GM18873 (cell line): ENCODE data around the gene SLC8B1.
"Not testable (repeated sequence)": the region's sequence is repeated elsewhere in the genome, so short reads cannot be mapped to it uniquely, and the experiment has no call there.

Experiments used
- ATAC-seq: cut with Tn5 transposase; IDR thresholded peaks from one replicate; pipeline ENCODE4 v1.9.1; 2021; ENCODE audit warnings: mild to moderate bottlenecking, moderate library complexity, moderate number of reproducible peaks; ENCODE audit not compliant: unreplicated experiment, low FRiP score

The SLC8B1 gene

GRCh38 chr12:113358381-113359132 lies 23.6 kb upstream of the SLC8B1 start, which contains the start of gene PLBD2:
Gene PLBD2 (plus strand): TSS chr12:113358587. CDS start chr12:113358601, 14 bp downstream.
- peak; percentile 75 for ATAC-seq

GRCh38 chr12:113354192-113354591 lies 19.3 kb upstream of the SLC8B1 start:
- ATAC-seq, result not testable (repeated sequence)

DNA sequence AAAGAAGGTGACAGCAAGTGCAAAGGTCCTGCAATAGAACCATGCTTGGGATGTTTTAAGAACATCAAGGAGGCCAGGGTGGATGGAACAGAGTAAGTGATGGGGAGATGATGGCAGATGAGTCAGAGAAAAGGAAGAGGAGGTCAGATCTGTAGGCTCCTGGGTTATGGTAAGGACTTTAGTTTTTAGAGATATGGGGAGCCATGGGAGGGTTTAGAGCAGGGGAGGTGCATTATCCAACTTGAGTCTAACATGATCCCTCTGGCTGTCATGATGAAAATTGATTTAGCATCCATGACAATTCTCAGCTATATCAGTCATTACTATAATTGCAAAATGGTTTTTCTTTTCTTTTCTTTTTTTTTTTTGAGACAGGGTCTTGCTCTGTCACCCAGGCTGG lies 16.2 kb upstream of the SLC8B1 start:
- no peak for ATAC-seq

DNA sequence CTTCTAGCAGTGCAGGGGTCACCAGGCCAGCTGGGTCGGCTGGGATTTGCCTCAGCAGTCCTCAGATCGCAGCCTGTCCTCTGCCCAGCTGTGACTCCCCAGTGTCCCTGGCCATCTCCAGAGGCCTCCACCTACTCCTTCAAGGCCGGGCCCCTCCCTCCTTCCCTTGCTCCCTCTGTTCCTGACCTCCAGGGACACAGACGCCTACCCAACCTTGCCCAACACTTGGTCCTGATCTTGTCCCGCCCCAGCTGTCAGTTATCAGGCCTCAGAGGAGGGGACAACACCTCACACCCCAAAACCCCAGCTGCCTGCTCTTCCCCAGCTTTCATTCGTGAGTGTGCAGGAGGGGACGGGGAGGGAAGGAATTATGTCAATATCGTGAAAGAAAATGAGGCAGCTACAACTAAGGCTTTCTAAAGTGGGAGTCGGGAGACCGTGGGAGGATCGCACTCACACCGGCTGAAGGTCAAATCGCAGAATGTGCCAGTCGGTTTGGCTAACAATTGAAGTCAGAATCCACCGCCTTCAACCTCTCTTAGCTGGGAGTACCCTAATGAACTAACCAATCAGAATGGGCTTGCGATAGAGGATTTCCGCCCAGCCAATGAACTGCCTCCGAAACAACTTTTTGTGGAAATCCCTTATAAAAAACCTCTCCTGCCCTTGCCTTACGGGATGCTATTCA lies 14.1 kb upstream of the SLC8B1 start:
- ATAC-seq, result no peak

DNA sequence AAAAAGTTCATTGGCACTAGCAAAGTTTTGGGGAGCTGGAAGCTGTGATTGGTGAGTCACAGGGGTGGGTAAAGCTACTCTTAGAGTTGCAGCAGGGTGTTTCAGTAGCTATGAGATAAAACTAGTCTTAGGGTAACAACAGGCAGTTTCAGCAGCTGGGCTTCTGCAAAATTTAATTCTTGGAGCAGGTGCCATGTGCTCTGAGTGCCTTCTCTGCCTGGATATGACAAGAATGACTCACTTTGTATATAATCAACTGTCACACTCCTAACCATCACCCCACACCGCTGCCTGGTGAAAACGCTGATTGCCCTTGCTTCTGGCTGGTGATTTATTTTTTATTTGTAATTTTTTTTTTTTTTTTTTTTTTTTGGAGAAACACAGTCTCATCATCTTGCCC lies 13.0 kb upstream of the SLC8B1 start:
- no peak for ATAC-seq

GRCh38 chr12:113347107-113347506 lies 12.2 kb upstream of the SLC8B1 start:
- no peak for ATAC-seq

GRCh38 chr12:113346353-113346752 lies 11.4 kb upstream of the SLC8B1 start:
- no peak for ATAC-seq

- ATAC-seq, result no peak
Observed at GRCh38 chr12:113345318-113345717, 10.4 kb upstream of the SLC8B1 start.

- ATAC-seq, result no peak
Observed at GRCh38 chr12:113341535-113341934, 6.6 kb upstream of the SLC8B1 start.

DNA sequence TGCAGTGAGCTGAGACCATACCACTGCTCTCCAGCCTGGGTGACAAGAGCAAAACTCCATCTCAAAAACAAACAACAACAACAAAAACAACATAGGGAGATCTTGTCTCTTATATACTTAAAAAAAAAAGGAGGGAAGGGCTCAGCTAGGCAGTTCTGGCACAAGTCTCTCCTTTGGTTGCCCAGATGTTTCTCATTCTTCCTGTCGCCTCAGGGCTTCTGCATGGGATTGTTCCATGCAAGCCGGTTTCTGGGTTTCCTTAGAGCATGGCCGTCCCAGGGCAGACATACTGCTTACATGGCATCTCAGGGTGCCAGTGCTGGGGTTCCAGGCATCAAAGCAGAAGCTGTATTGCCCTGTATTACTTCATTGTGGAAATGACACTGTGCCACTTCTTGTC lies 5.2 kb upstream of the SLC8B1 start:
- no peak for ATAC-seq

DNA sequence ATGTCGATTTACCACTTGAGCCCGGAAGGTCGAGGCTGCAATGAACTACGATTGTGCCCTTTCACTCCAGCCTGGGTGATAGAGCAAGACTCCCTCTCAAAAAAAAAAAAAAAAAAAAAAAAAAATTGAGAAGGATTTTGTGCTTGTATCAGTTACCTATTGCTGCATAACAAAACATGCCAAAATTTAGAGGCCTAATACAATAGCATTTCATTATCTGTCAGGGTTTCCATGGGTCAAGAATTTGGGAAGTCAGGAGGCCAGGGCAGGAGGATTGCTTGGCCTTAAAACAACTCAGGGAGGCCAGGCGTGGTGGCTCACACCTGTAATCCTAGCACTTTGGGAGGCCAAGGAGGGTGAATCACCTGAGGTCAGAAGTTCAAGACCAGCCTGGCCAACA lies 4.6 kb upstream of the SLC8B1 start:
- no peak for ATAC-seq

- ATAC-seq, result peak; percentile 12
Observed at GRCh38 chr12:113333877-113334785, 778 bp downstream of the SLC8B1 start.

- no peak for ATAC-seq
Observed at GRCh38 chr12:113333418-113333750, 1.5 kb downstream of the SLC8B1 start.

GRCh38 chr12:113332688-113333417 lies 2.1 kb downstream of the SLC8B1 start:
- ATAC-seq, result no peak

- ATAC-seq, result no peak
Observed at GRCh38 chr12:113330505-113330904, 4.4 kb downstream of the SLC8B1 start.

- ATAC-seq, result no peak
Observed at GRCh38 chr12:113329791-113330417, 5.0 kb downstream of the SLC8B1 start.

DNA sequence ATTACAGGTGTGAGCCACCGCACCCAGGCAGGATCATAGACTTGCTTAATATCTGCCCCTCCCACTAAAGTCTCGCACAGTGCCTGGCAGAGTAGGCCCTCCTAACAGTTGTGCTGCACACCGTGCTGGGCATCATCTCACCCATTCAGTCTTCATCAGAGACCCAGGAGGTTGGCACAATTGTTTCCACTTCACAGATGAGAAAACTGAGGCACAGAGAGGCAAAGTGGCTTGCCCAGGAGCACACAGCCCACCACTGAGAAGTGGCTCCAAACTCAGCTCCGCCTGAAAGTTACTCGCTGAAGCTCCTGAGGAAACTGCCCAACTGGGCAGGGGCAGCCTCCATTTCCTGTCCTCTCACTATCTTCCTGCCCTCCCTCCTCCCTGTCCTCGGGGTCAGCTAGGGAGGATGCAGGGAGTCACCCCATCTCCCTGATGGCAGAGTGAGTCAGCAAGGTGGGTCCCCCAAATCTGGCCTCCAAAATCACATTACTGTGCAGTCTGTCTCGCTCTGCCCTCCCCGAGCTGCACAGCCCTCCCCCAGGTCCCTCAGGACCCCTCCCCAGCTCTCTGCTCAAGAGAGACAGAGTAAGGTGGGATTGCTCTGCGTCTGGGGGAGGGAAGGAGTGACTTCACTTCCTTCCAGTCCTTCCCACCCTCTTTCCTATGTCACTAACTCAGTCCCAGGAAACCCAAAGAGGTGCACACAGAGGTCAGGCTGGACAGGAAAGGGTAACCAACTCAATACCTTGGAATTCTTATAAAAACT lies 5.7 kb downstream of the SLC8B1 start:
- ATAC-seq, result no peak

GRCh38 chr12:113328368-113328889 lies 6.5 kb downstream of the SLC8B1 start:
- ATAC-seq, result no peak
